PC-3 (cell line): ENCODE data around the gene SURF4.

Experiments
- EZH2 ChIP-seq: fragments of 300-600 bp; sonication (generic); IDR thresholded peaks from one replicate; pipeline ENCODE4 v1.6.1; 2017; ENCODE audit warnings: antibody characterized with exemption, mild to moderate bottlenecking, low read length; ENCODE audit not compliant: unreplicated experiment
- EZH2phosphoT487 ChIP-seq: fragments of 300-600 bp; sonication (generic); IDR thresholded peaks from 2 replicates; pipeline ENCODE4 v1.6.1; 2018; ENCODE audit warnings: mild to moderate bottlenecking, antibody characterized with exemption, low read length, borderline replicate concordance
- TF ChIP-seq, protein P1 (sequence below): fragments of 300-600 bp; sonication (generic); conservative IDR thresholded peaks from 2 replicates; pipeline ENCODE4 v1.5.1; 2017; ENCODE audit warnings: antibody characterized with exemption, low read depth, mild to moderate bottlenecking, low read length

DNA sequence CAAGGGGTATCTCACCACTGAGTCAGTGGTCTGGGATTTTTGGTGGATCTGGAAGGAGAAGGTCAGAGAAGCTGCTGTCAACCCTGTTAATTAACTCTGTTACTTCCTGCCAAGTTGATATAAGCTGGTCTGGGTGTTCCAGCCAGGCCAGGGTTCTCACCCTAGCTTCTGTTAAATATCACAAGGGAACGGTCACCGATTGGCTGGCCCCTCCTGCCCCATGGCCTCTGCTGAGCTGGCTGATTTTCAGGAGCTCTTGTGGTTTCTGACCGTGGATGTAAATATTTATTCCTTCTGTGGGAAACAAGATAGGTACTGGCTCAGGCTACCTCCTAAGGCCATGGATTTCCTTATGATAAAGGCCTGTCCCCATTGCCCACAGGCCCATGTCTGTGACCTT is 47.4 kb upstream of the SURF4 start:
- no peak for TF ChIP-seq EZH2phosphoT487
- TF ChIP-seq, protein P1, sequence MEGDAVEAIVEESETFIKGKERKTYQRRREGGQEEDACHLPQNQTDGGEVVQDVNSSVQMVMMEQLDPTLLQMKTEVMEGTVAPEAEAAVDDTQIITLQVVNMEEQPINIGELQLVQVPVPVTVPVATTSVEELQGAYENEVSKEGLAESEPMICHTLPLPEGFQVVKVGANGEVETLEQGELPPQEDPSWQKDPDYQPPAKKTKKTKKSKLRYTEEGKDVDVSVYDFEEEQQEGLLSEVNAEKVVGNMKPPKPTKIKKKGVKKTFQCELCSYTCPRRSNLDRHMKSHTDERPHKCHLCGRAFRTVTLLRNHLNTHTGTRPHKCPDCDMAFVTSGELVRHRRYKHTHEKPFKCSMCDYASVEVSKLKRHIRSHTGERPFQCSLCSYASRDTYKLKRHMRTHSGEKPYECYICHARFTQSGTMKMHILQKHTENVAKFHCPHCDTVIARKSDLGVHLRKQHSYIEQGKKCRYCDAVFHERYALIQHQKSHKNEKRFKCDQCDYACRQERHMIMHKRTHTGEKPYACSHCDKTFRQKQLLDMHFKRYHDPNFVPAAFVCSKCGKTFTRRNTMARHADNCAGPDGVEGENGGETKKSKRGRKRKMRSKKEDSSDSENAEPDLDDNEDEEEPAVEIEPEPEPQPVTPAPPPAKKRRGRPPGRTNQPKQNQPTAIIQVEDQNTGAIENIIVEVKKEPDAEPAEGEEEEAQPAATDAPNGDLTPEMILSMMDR = no peak
- TF ChIP-seq EZH2 = no peak
